LNCaP clone FGC (cell line): ENCODE data around the gene PYDC1.

Experiments
- DNase-seq: peaks from one replicate; pipeline ENCODE4 v3.0.0-alpha.2; 2011; ENCODE audit warnings: low read depth
- H3K4me3 ChIP-seq: 2 replicates; pipeline ENCODE4 v1.5.1; 2011; ENCODE audit warnings: mild to moderate bottlenecking, low read depth, low read length, control low read depth
- CTCF ChIP-seq: IDR thresholded peaks from 2 replicates; pipeline ENCODE4 v1.5.1; 2012; ENCODE audit warnings: mild to moderate bottlenecking; ENCODE audit not compliant: control insufficient read depth, insufficient read depth; ENCODE audit errors: extremely low read depth

PYDC1 gene

GRCh38 chr16:31221357-31222160, 4.6 kb upstream of the PYDC1 start:
- no peak for DNase-seq
- no peak for TF ChIP-seq CTCF

GRCh38 chr16:31219154-31219741, 2.3 kb upstream of the PYDC1 start:
- TF ChIP-seq CTCF: no peak
- no peak for DNase-seq
- H3K4me3 ChIP-seq: no peak overlapping the region

More at GRCh38 chr16:31221357-31222160, 4.6 kb upstream of the PYDC1 start:
- no peak overlapping the region for H3K4me3 ChIP-seq

- no peak overlapping the region for H3K4me3 ChIP-seq
These were observed 198 bp upstream of the PYDC1 start for GRCh38 chr16:31217136-31217530.

GRCh38 chr16:31215287-31216162, 1.4 kb downstream of the PYDC1 start:
- peak overlapping the region; percentile 56 for H3K4me3 ChIP-seq
- no peak for TF ChIP-seq CTCF
- peak; percentile 31 for DNase-seq

More at GRCh38 chr16:31217136-31217530, 198 bp upstream of the PYDC1 start:
- no peak for DNase-seq
- no peak for TF ChIP-seq CTCF

GRCh38 chr16:31214708-31215286, 2.1 kb downstream of the PYDC1 start:
- no peak for TF ChIP-seq CTCF
- H3K4me3 ChIP-seq: peak overlapping the region; percentile 56
- no peak for DNase-seq

GRCh38 chr16:31213877-31214707, 2.8 kb downstream of the PYDC1 start, which contains the start of gene TRIM72:
Gene TRIM72, plus strand, starts transcription at chr16:31214119. Its CDS starts 620 bp downstream, at chr16:31214739.
- no peak for DNase-seq
- no peak for TF ChIP-seq CTCF
- H3K4me3 ChIP-seq: no peak within 1 kb of the TSS
